ENCODE data around the gene MPPED1.

GRCh38 chr22:43483266-43483665 is 71.5 kb downstream of the MPPED1 start:
- TF ChIP-seq CTCF (IDR thresholded peaks at IDR 0.05; ENCODE audit: low read depth, low read length, missing input control) = no peak
- TF ChIP-seq MAX (IDR thresholded peaks at IDR 0.05) = no peak
- TF ChIP-seq REST (IDR thresholded peaks at IDR 0.05) = no peak
- TF ChIP-seq ZBTB33 (IDR thresholded peaks at IDR 0.05) = no peak
- TF ChIP-seq TAF1 (conservative IDR thresholded peaks at IDR 0.05) = no peak
- no peak for TF ChIP-seq HNF4A (conservative IDR thresholded peaks at IDR 0.05)
- TF ChIP-seq RAD21 (IDR thresholded peaks at IDR 0.05) = no peak
- TF ChIP-seq RXRA (IDR thresholded peaks at IDR 0.05) = no peak
- TF ChIP-seq GABPA (IDR thresholded peaks at IDR 0.05 in 1 of 2, conservative IDR thresholded peaks at IDR 0.05 in 1 of 2) = no peak
- TF ChIP-seq FOXA2 (IDR thresholded peaks at IDR 0.05) = no peak
- no peak for TF ChIP-seq EGR1 (IDR thresholded peaks at IDR 0.05; ENCODE audit: low read depth in 2 of 2)
- no peak for TF ChIP-seq ATF3 (IDR thresholded peaks at IDR 0.05)
- no peak for TF ChIP-seq SP1 (IDR thresholded peaks at IDR 0.05)

Measured in liver (tissue), 3 donors.